Measurements from ENCODE around the gene SAMD1. TPM values are rescaled to one million over a fixed set of nuclear protein-coding genes. Genes with fewer than 3 reads are reported as not detected.

The SAMD1 gene
- total RNA-seq, 1 donor from 2014 or later, result 41.7 TPM

GRCh38 chr19:14054099-14054498 lies 36.5 kb downstream of the SAMD1 start:
- TF ChIP-seq, protein P1, sequence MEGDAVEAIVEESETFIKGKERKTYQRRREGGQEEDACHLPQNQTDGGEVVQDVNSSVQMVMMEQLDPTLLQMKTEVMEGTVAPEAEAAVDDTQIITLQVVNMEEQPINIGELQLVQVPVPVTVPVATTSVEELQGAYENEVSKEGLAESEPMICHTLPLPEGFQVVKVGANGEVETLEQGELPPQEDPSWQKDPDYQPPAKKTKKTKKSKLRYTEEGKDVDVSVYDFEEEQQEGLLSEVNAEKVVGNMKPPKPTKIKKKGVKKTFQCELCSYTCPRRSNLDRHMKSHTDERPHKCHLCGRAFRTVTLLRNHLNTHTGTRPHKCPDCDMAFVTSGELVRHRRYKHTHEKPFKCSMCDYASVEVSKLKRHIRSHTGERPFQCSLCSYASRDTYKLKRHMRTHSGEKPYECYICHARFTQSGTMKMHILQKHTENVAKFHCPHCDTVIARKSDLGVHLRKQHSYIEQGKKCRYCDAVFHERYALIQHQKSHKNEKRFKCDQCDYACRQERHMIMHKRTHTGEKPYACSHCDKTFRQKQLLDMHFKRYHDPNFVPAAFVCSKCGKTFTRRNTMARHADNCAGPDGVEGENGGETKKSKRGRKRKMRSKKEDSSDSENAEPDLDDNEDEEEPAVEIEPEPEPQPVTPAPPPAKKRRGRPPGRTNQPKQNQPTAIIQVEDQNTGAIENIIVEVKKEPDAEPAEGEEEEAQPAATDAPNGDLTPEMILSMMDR (IDR thresholded peaks at IDR 0.05; ENCODE audit: insufficient read depth, low read depth, low read length), result no peak
- no peak for TF ChIP-seq EZH2 (IDR thresholded peaks at IDR 0.05; ENCODE audit: insufficient read depth, low read length)
- no peak overlapping the region for H3K9ac ChIP-seq (ENCODE audit: low read length)
- H4K20me1 ChIP-seq (ENCODE audit: insufficient read depth, low read length), result no peaks in the 10 kb centered on the region
- H3K9me3 ChIP-seq (ENCODE audit: insufficient read depth, low read depth, low read length), result peaks cover 3% of the 10 kb centered on the region
- Mint-ChIP-seq H3K4me1 (ENCODE audit: low read depth, unreplicated experiment) (no peaks in the 10 kb centered on the region), H3K36me3 (ENCODE audit: low read depth, unreplicated experiment) (peaks cover 4% of the 10 kb centered on the region), H3K27me3 (ENCODE audit: low read depth, unreplicated experiment) (peaks cover 29% of the 10 kb centered on the region), H3K4me3 (ENCODE audit: unreplicated experiment) (no peak overlapping the region), H3K27ac (ENCODE audit: unreplicated experiment) (no peak overlapping the region), H3K9me3 (ENCODE audit: unreplicated experiment) (peaks cover 1% of the 10 kb centered on the region)
- H3K4me3 ChIP-seq (ENCODE audit: insufficient read depth, low read depth, low read length), result no peak overlapping the region
- DNase-seq (ENCODE audit: low read depth), result no peak
- H3K4me1 ChIP-seq (ENCODE audit: insufficient read depth, low read length), result peaks cover 3% of the 10 kb centered on the region
- no peak overlapping the region for H2AFZ ChIP-seq (ENCODE audit: low read depth, low read length)
- FAIRE-seq, result no peak
- no peaks in the 10 kb centered on the region for H3K36me3 ChIP-seq (ENCODE audit: insufficient read depth, low read length)
- no peak overlapping the region for H3K4me2 ChIP-seq (ENCODE audit: low read length)
- H3K27me3 ChIP-seq (ENCODE audit: insufficient read depth, low read length), result peaks cover 7% of the 10 kb centered on the region
- H3K27ac ChIP-seq (ENCODE audit: low read depth, low read length), result no peak overlapping the region
- no peaks in the 10 kb centered on the region for H3K79me2 ChIP-seq (ENCODE audit: insufficient read depth, low read length)

GRCh38 chr19:14053500-14053899 lies 37.1 kb downstream of the SAMD1 start:
- peaks cover 4% of the 10 kb centered on the region for H3K36me3 Mint-ChIP-seq (ENCODE audit: low read depth, unreplicated experiment)
- H3K27ac ChIP-seq (ENCODE audit: low read depth, low read length), result no peak overlapping the region
- H2AFZ ChIP-seq (ENCODE audit: low read depth, low read length), result no peak overlapping the region
- FAIRE-seq (no peak), DNase-seq (ENCODE audit: low read depth) (no peak)
- no peaks in the 10 kb centered on the region for H4K20me1 ChIP-seq (ENCODE audit: insufficient read depth, low read length)
- H3K36me3 ChIP-seq (ENCODE audit: insufficient read depth, low read length), result no peaks in the 10 kb centered on the region
- H3K4me1 ChIP-seq (ENCODE audit: insufficient read depth, low read length), result peaks cover 3% of the 10 kb centered on the region
- H3K4me3 ChIP-seq (ENCODE audit: insufficient read depth, low read depth, low read length), result no peak overlapping the region
- TF ChIP-seq EZH2 (IDR thresholded peaks at IDR 0.05; ENCODE audit: insufficient read depth, low read length), result no peak
- H3K9me3 Mint-ChIP-seq (ENCODE audit: unreplicated experiment), result peaks cover 1% of the 10 kb centered on the region
- peaks cover 23% of the 10 kb centered on the region for H3K27me3 Mint-ChIP-seq (ENCODE audit: low read depth, unreplicated experiment)
- H3K4me3 Mint-ChIP-seq (ENCODE audit: unreplicated experiment), result no peak overlapping the region
- no peak overlapping the region for H3K27ac Mint-ChIP-seq (ENCODE audit: unreplicated experiment)
- H3K79me2 ChIP-seq (ENCODE audit: insufficient read depth, low read length), result no peaks in the 10 kb centered on the region
- peaks cover 3% of the 10 kb centered on the region for H3K27me3 ChIP-seq (ENCODE audit: insufficient read depth, low read length)
- no peak overlapping the region for H3K4me2 ChIP-seq (ENCODE audit: low read length)
- no peaks in the 10 kb centered on the region for H3K4me1 Mint-ChIP-seq (ENCODE audit: low read depth, unreplicated experiment)
- peaks cover 3% of the 10 kb centered on the region for H3K9me3 ChIP-seq (ENCODE audit: insufficient read depth, low read depth, low read length)
- no peak overlapping the region for H3K9ac ChIP-seq (ENCODE audit: low read length)

DNA sequence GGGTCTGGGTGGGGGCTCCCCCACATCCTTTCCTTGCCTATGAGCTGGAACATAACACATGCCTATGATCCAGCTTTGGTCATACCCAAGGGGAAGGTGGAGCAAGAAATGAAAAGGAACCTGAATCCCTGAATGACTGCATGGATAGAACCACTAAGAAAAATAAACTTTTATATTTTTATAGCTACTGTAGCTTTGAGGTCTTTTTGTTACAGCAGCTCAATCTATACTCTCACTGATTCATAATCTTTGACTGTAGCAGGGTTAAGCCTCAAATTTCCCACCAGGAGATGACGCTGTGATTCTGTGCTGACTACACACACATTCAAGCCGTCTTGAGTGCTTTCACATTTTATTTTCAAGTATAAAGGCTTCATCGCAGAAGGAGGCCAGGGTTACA lies 37.5 kb downstream of the SAMD1 start:
- no peak overlapping the region for H3K4me3 ChIP-seq (ENCODE audit: insufficient read depth, low read depth, low read length)

More for the DNA sequence above, 37.5 kb downstream of the SAMD1 start:
- H3K9me3 ChIP-seq (ENCODE audit: insufficient read depth, low read depth, low read length), result peaks cover 6% of the 10 kb centered on the region
- Mint-ChIP-seq H3K9me3 (ENCODE audit: unreplicated experiment) (peaks cover 1% of the 10 kb centered on the region), H3K27me3 (ENCODE audit: low read depth, unreplicated experiment) (peaks cover 19% of the 10 kb centered on the region), H3K4me3 (ENCODE audit: unreplicated experiment) (no peak overlapping the region), H3K36me3 (ENCODE audit: low read depth, unreplicated experiment) (peaks cover 8% of the 10 kb centered on the region), H3K27ac (ENCODE audit: unreplicated experiment) (no peak overlapping the region), H3K4me1 (ENCODE audit: low read depth, unreplicated experiment) (no peaks in the 10 kb centered on the region)
- no peaks in the 10 kb centered on the region for H3K27me3 ChIP-seq (ENCODE audit: insufficient read depth, low read length)
- no peak overlapping the region for H3K27ac ChIP-seq (ENCODE audit: low read depth, low read length)
- H4K20me1 ChIP-seq (ENCODE audit: insufficient read depth, low read length), result no peaks in the 10 kb centered on the region
- no peak overlapping the region for H2AFZ ChIP-seq (ENCODE audit: low read depth, low read length)
- no peaks in the 10 kb centered on the region for H3K36me3 ChIP-seq (ENCODE audit: insufficient read depth, low read length)
- no peak overlapping the region for H3K9ac ChIP-seq (ENCODE audit: low read length)
- H3K4me1 ChIP-seq (ENCODE audit: insufficient read depth, low read length), result peaks cover 2% of the 10 kb centered on the region
- FAIRE-seq (no peak), DNase-seq (ENCODE audit: low read depth) (no peak)
- no peak overlapping the region for H3K4me2 ChIP-seq (ENCODE audit: low read length)
- H3K79me2 ChIP-seq (ENCODE audit: insufficient read depth, low read length), result no peaks in the 10 kb centered on the region
- TF ChIP-seq, protein P1 (IDR thresholded peaks at IDR 0.05; ENCODE audit: insufficient read depth, low read depth, low read length), result no peak
- TF ChIP-seq EZH2 (IDR thresholded peaks at IDR 0.05; ENCODE audit: insufficient read depth, low read length), result no peak

Measured in astrocyte (in vitro differentiated cells and primary cell).